Panc1 (cell line): ENCODE results near the gene THRB. TPM values are rescaled to one million over a fixed set of nuclear protein-coding genes. Genes with fewer than 3 reads are reported as not detected.

Source experiments
- ATAC-seq: fragments of 200-7000 bp; cut with Tn5 transposase; 2 replicates; pipeline ENCODE4 v1.9.1; 2020; ENCODE audit warnings: mild to moderate bottlenecking, moderate library complexity
- BruUV-seq: library from RNA; stranded (reverse); fragments of 400-500 nt; replicated peaks from 2 replicates; lab custom pipeline; 2021; lab: Mats Ljungman, UMichigan
- CTCF ChIA-PET: fragments of 300-600 bp; sonication (Branson Sonifier 250); formaldehyde crosslinking; loops from one replicate; lab custom pipeline; 2022; ENCODE audit warnings: antibody characterized with exemption; lab: Charles Lee
- POLR2A ChIA-PET: fragments of 300-600 bp; sonication (Branson Sonifier 250); formaldehyde crosslinking; loops from one replicate; lab custom pipeline; 2022; ENCODE audit warnings: antibody characterized with exemption; lab: Charles Lee
- DNase-seq: peaks from one replicate; pipeline ENCODE4 v3.0.0-alpha.2; 2010; ENCODE audit warnings: low read depth, low spot score
- H3K27ac ChIP-seq: 2 replicates; pipeline ENCODE4 v1.5.1; 2011; ENCODE audit warnings: mild to moderate bottlenecking, low read length, inconsistent platforms
- H3K27me3 ChIP-seq: fragments of 200-500 bp; sonication (Bioruptor generic); 2 replicates; pipeline ENCODE4 v1.6.0; 2014; ENCODE audit warnings: low read length, inconsistent platforms; ENCODE audit not compliant: control insufficient read depth, insufficient read depth
- H3K36me3 ChIP-seq: fragments of 200-500 bp; sonication (Bioruptor generic); 2 replicates; pipeline ENCODE4 v1.5.1; 2014; ENCODE audit warnings: inconsistent platforms, mild to moderate bottlenecking, low read length, moderate library complexity; ENCODE audit not compliant: control insufficient read depth, insufficient read depth
- H3K4me1 ChIP-seq: 2 replicates; pipeline ENCODE4 v1.5.1; 2011; ENCODE audit warnings: inconsistent platforms, mild to moderate bottlenecking, low read length, moderate library complexity; ENCODE audit not compliant: control insufficient read depth, insufficient read depth
- H3K4me3 ChIP-seq, 2 experiments: 2 replicates each; pipeline ENCODE4 v1.5.1; 2011 to 2012; ENCODE audit warnings: low read depth in 2 of 2, low read length in 2 of 2, mild to moderate bottlenecking in 2 of 2, inconsistent platforms in 1 of 2, moderate library complexity in 1 of 2
- H3K9me3 ChIP-seq: fragments of 200-500 bp; sonication (Bioruptor generic); 2 replicates; pipeline ENCODE4 v1.5.1; 2014; ENCODE audit warnings: low read depth, mild to moderate bottlenecking, inconsistent platforms, low read length, moderate library complexity; ENCODE audit not compliant: control insufficient read depth, insufficient read depth
- POLR2AphosphoS5 ChIP-seq: IDR thresholded peaks from 2 replicates; pipeline ENCODE4 v1.6.1; 2012; ENCODE audit warnings: mild to moderate bottlenecking, low read depth, low read length, moderate library complexity
- REST ChIP-seq, 2 experiments: IDR thresholded peaks; 2 replicates each; pipeline ENCODE4 v1.6.1; 2011 to 2012; ENCODE audit warnings: low read depth in 2 of 2, control low read depth in 1 of 2, low read length in 1 of 2, mild to moderate bottlenecking in 1 of 2, moderate library complexity in 1 of 2; ENCODE audit not compliant: insufficient read depth in 1 of 2
- SIN3A ChIP-seq: IDR thresholded peaks from 2 replicates; pipeline ENCODE4 v1.6.1; 2012; ENCODE audit warnings: low read depth, mild to moderate bottlenecking, low read length, moderate library complexity, borderline replicate concordance; ENCODE audit not compliant: insufficient read depth
- TCF7L2 ChIP-seq: IDR thresholded peaks from 2 replicates; pipeline ENCODE4 v1.6.1; 2011; ENCODE audit warnings: mild to moderate bottlenecking, low read depth, low read length, inconsistent platforms
- in situ Hi-C: cut with HindIII; loops from 2 replicates; pipeline ENCODE4 v1.10.0; 2016; ENCODE audit warnings: low sequenced_read_pairs, low pct_unique_long_range_greater_than_20kb
- intact Hi-C: fragments of 100-400 bp; cut with micrococcal nuclease; formaldehyde crosslinking; loops from one replicate; pipeline ENCODE4 v1.10.0; 2022; ENCODE audit not compliant: unreplicated experiment
- microRNA-seq: library from miRNA; unstranded; fragments of <30 nt; microRNA quantifications from one replicate; pipeline ENCODE4 v1.1.0, GENCODE V29; 2020; ENCODE audit not compliant: unreplicated experiment
- total RNA-seq: library from RNA; stranded (reverse); gene quantifications from one replicate; pipeline ENCODE4 v1.2.1, GENCODE V29; 2021; ENCODE audit not compliant: unreplicated experiment
- TF ChIP-seq, protein P1 (sequence below): fragments of 450-650 bp; IDR thresholded peaks from 2 replicates; pipeline ENCODE4 v1.5.1; 2017; ENCODE audit warnings: mild to moderate bottlenecking

Gene THRB
- total RNA-seq, 1 experiment from 2014 or later = 3.9 TPM

DNA sequence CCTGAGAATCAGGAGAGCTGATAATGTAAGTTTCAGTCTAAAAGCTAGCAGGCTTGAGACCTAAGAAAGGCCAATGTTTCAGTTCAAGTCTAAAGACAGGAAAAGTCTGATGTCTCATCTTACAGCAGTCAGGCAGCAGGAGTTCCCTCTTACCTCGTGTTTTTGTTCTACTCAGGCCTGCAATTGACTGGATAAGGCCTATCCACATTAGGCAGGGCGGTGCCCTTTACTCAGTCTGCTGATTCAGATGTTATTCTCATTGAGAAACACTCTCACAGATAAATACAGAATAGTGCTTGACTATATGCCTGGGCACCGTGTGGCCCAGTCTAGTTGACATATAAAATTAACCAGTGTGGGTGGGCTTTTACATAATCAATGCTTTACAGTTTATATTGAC lies 427.2 kb downstream of the THRB start:
- DNase-seq (no peak), ATAC-seq (no peak)
- Histone ChIP-seq H3K4me1 (no peaks in the 10 kb centered on the region), H3K27me3 (no peaks in the 10 kb centered on the region), H3K27ac (no peak overlapping the region), H3K36me3 (no peaks in the 10 kb centered on the region), H3K4me3 (no peak overlapping the region), H3K9me3 (no peaks in the 10 kb centered on the region)
- intact Hi-C loops = no loop called here
- POLR2A ChIA-PET = no interaction called here
- TF ChIP-seq TCF7L2 (no peak), SIN3A (no peak), REST (IDR thresholded peaks at IDR 0.05; ENCODE audit: insufficient read depth in 1 of 2, low read depth in 2 of 2, low read length in 1 of 2) (no peak), POLR2AphosphoS5 (no peak)
- TF ChIP-seq, protein P1, sequence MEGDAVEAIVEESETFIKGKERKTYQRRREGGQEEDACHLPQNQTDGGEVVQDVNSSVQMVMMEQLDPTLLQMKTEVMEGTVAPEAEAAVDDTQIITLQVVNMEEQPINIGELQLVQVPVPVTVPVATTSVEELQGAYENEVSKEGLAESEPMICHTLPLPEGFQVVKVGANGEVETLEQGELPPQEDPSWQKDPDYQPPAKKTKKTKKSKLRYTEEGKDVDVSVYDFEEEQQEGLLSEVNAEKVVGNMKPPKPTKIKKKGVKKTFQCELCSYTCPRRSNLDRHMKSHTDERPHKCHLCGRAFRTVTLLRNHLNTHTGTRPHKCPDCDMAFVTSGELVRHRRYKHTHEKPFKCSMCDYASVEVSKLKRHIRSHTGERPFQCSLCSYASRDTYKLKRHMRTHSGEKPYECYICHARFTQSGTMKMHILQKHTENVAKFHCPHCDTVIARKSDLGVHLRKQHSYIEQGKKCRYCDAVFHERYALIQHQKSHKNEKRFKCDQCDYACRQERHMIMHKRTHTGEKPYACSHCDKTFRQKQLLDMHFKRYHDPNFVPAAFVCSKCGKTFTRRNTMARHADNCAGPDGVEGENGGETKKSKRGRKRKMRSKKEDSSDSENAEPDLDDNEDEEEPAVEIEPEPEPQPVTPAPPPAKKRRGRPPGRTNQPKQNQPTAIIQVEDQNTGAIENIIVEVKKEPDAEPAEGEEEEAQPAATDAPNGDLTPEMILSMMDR = no peak
- in situ Hi-C loops = no loop called here
- no TSS peak for BruUV-seq
- CTCF ChIA-PET = no interaction called here

Small RNA genes lying within 50 kb of the gene (microRNA-seq; reads per million reads assigned to microRNA genes)
- not detected for gene MIR4792
